ENCODE data around the gene MEST.
"Not testable (repeated sequence)": the region's sequence is repeated elsewhere in the genome, so short reads cannot be mapped to it uniquely, and the experiment has no call there.

GRCh38 chr7:130451344-130451743, 40.5 kb upstream of the MEST start:
- not testable (repeated sequence) for TF ChIP-seq POLR2A, CTCF (IDR thresholded peaks at IDR 0.05)
